ENCODE measurements around the gene MYL6.
"Not testable (repeated sequence)": the region's sequence is repeated elsewhere in the genome, so short reads cannot be mapped to it uniquely, and the experiment has no call there.

MYL6 gene

DNA sequence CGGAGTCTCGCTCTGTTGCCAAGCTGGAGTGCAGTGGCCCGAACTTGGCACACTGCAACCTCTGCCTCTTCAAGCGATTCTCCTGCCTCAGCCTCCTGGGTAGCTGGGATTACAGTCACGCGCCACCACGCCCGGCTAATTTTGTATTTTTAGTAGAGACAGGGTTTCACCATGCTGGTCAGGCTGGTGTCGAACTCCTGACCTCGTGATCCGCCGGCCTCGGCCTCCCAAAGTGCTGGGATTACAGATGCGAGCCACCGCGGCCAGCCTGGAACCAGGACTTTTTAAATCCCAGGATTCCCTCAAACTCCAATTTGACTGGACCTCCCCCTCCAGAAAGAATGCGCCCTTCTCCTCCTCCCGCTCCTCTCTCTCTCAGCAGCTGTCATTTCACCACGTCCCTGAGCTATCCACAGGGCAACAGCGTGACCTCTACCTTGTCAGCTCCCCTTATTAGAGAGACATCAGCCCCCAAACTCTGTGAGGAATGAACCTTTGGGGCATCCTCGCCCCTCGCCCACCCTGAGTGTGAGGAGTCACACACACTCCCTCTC, 28.1 kb upstream of the MYL6 start:
- FAIRE-seq: no peak

DNA sequence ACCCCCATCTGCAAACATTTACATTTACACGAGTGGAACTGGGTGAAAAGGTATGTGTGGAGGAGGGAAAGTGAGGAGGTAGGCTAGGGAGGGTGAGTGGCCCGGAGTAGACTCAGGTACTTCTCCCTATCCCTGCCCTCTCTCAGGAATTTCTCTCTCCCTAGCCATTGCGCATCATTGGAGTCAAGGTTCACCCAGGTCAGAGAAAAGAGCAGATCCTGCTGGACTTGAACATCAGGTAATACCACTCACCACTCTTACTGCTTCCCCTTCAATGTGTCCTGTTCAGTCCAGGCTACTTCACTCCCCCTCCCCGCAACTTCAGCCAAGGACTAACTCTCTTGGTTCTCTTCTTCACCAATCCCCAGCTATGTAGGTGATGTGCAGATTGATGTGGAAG, 27.3 kb upstream of the MYL6 start:
- no peak for FAIRE-seq

DNA sequence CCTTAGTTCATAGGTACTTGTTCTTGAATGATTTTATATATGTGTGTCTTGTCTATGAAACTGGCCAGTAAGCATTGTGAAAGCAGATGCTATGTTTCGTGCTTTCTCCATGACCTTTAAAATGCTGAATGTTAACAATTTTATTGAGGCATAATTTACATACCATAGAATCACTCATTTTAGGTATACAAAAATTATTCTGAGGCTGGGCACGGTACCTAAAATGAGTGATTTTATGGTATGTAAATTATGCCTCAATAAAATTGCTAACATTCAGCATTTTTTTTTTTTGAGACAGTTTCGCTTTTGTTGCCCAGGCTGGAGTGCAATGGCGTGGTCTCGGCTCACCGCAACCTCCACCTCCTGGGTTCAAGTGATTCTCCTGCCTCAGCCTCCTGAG, 23.3 kb upstream of the MYL6 start:
- no peak for FAIRE-seq

DNA sequence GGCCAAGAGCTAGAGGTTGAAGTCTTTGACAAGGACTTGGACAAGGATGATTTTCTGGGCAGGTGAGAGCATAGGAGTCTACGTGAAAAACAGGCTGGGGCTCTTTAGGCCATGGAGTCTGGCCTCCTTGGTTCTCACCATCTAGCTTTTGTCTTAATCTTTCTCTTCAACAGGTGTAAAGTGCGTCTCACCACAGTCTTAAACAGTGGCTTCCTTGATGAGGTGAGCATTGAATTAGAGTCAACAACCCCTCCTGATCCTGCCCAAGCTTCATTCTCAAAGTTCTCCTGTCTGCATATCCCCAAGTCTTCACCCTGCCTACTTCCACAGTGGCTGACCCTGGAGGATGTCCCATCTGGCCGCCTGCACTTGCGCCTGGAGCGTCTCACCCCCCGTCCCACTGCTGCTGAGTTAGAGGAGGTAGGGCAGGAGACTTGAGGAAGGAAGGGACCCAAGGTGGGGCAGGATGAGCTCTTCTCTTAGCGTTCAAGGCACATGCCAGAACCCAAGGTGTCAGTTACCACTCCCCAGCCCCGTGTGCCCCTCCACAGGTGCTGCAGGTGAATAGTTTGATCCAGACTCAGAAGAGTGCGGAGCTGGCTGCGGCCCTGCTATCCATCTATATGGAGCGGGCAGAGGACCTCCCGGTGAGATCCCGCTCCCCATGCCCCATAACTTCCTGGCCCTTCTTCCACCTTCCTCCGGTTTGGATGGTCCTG, 20.1 kb upstream of the MYL6 start:
- FAIRE-seq: no peak

DNA sequence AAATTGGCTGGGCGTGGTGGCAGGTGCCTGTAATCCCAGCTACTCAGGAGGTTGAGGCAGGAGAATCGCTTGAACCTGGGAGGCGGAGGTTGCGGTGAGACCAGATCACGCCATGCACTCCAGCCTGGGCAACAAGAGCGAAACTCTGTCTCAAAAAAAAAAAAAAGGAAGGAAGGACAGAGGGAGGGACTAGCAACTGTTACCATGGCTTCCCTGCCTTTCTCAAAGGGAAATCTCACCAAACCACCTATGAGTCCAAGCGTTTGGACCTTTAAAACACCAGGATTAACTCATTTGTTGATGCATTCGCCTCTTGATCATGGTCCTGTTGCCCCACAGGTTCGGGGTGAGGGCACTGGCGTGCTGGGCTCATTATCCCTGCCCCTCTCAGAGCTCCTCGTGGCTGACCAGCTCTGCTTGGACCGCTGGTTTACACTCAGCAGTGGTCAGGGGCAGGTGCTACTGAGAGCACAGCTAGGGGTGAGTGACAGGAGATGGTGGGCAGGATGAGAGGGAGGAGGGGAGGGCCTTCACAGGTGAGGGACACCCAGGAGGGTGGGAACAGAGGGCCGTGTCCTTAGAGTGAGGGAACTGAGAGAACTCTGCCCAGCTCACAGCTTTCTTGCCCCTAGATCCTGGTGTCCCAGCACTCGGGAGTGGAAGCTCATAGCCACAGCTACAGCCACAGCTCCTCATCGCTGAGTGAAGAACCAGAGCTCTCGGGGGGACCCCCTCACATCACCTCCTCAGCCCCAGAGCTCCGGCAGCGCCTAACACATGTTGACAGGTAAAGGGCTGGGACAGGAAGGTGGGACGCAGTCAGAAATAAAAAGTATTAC, 16.0 kb upstream of the MYL6 start:
- no peak for FAIRE-seq

DNA sequence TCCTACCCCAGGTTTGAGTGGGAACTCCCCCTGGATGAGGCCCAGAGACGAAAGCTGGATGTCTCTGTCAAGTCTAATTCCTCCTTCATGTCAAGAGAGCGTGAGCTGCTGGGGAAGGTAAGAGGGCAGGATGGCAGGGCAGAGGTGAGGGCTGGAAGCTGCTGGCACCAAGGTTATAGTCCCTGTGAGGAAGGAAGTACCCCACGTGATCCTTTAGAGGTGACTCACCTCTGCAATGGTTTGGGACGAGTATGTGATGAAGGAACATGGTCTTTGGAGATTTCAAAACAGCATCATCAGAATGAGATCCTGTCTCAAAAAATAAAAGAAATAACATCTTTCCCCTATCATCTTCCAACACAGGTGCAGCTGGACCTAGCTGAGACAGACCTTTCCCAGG, 14.9 kb upstream of the MYL6 start:
- no peak for FAIRE-seq

DNA sequence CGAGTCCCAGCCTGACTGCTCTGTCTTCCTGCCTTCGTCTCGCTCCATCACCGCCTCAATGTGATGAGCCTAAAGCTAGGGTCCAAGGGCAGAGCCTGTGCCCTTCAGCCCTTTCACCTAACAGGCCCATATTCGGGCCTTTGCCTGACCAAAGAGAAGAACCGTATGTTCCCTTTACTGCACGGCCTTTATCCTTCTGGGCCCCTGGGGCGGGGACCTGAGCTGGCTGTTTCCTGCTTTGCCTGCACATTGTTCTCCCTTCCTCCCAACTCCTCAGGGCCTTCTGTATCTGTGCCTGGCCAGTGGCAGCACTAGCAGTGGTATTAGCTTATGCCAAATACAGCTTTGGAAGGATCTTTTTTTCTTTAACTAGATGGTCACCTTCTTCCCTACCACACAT, 14.3 kb upstream of the MYL6 start:
- FAIRE-seq: no peak

DNA sequence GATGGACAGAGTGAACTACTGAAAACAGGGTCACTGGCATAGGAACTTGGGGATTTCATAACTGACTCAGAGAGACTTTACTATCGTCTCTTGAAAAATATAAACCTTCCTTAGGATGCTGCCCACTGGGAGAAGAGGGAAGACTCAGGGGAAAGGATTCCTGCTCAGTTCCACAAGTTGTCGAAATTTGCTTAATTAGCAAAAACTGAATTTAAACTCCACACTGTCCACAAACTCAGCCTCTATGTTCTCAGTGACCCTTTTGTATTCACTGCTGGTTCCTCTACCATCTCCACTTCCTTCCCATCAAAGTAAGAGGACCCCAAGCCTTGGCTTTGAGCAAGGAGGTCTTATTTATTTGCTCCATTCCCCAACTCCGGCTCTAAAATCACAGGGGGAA, 12.9 kb upstream of the MYL6 start:
- FAIRE-seq: no peak

DNA sequence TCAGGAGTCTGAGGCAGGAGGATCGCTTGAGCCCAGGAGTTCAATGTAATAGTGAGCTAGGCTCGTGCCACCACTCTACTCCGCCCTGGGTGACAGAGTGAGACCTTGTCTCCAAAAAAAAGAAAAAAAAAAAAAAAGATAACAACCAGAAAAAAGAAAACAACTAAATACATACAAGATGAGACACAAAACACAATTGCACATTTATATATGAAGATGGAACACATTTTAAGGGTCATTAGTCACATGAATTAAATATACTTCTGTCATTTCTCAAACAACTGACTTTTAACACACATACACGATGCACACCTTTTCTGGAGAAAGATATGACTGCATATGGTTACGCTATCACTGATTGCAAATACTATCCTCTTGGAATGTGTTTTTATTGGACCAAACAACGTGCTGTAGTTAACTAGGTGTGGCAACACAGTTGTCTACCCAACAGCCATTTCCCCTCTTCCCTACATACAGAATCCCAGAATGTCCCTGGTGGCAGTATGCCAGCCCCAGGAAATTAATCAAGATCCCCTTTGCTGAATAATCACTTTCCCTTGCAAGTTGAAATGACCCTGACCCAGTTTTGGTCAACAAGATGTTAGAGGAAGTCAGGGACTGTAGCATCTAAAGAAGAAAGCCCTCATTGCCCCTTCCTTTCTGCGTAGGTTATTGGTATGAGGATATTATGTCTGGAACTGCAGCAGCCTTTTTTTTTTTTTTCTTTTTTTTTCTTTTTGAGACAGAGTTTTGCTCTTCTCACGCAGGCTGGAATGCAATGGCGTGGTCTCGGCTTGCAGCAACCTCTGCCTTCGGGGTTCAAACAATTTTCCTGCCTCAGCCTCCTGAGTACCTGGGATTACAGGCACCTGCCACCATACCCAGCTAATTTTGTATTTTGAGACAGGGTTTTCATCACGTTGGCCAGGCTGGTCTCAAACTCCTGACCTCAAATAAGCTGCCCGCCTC, 11.4 kb upstream of the MYL6 start:
- no peak for FAIRE-seq

DNA sequence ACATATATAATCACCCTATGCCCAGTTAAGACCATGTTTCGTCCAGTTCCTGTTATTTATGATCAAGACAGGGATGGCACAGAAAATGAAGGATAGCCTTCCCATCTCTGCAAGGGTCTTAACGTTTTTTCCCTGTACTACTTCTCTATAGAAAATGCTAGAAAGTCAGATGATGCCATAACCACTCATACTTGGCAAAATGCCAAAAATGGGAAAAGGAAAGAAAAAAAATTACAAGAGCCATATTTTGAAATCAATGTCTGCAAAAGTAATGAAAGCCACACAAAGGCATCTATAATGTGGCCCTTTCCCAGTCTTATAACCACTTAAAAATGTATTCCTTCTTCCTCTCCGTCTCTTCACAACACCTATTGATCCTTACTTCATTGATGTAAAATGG, 7.6 kb upstream of the MYL6 start:
- peak; percentile 13 for FAIRE-seq

DNA sequence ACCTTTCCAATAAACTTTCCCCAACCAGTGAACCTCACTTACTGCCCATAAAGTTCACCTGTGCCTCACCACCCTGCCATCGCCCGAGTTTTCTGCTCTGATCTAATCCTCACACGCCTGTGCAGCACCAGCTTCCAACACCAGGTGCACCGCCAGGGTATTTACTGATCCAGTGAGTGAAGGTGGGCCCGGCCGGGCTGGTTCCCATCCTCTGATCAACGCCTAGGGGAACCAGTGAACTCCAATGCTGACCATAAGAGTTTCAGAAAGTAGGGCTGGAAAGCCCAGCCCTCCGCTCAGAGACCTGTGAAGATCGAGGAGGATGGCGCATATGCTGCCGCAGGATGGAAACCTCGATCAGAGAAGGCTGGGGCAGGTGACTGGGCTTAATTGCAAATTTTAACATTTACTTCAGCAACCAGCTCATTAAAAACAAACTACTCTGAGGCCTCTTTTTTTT, 6.5 kb upstream of the MYL6 start:
- no peak for FAIRE-seq

DNA sequence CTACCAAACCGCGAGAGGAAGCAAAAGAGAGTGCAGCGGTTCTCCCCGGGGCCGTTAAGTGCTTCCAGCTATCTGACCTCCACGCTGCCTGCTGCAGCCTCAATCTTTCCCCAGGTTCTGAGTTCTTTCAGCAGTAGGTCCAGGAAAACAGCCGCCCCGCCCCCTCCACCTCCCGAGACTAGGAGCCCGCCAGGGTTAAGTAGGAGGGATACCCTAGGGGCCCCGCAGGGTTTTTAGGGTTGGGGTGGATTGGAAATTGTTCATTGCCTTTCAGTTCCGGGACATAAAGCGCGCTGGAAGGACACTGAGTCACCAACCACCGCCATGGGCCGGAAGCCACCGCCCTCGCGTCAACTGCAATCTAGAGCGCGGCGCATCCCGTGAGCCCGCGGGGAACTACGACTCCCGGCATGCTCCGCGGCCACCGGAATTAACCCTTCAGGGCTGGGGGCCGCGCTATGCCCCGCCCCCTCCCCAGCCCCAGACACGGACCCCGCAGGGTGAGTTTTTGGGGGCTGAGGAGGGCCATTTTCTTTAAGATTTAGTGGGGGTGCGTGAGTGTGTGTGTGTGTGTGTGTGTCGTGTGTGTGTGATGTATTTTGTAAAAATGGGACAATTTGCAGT, 5.9 kb upstream of the MYL6 start, which contains the start of gene MYL6B:
Gene MYL6B (plus strand): TSS at position 456 of the 624 bp plus-strand sequence. CDS start 1,332 bp downstream, outside the sequence.
- FAIRE-seq: no peak

DNA sequence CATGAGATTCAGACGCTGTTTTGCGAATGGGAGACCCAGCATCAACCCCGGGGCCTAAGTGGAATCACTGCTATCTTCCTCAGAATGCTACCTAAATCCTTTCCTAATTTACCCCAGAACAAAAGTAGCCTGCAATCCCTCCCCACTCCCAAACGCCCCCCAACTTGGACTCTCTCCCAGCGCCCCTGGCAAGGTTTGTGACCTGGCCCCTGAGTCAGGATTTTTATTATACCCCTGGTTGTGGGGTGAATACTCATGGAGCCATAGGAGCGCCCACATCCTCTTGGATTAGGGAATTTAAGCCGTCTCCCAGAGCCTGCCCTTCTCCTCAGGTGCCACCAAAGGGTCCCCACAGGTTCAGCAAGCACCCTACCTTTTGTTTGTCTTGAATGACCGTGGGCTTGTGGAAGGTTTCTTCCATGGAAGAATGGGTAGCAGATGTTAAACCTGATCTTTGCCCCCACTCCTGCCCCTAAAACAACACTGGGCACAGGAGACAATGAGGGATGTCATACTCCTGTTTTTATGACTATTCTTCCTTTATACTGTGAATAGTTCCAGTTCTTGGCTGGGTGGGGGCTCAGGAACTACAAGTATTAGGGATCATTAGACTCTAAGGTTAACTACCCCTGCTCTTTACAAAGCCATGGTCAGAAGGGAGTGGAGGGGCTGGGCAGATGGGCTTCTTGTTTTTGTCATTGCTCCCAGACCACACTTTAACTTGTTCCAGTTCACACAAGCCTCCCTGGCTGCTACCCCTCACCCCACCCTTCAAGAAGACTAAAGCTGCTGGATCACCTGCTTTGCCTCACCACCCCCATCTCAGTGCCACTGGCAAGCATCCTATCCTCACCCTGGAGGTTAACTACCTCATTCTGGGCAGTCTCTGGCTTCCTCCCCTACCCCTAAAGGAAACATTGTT, 5.1 kb upstream of the MYL6 start:
- FAIRE-seq: no peak

DNA sequence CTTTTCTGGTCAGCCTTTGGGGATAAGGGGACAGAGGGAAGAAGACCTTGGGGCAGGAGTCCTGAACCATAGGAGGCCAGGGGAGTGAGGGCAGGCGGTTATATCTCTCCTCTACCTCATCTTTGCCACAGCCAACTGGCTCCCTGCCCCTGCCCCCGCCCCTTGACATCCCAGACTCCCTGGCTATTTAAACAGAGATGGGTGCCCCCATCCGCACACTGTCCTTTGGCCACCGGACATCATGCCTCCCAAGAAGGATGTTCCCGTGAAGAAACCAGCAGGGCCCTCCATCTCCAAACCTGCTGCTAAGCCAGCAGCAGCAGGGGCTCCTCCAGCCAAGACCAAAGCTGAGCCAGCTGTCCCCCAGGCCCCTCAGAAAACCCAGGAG, 4.5 kb upstream of the MYL6 start:
- FAIRE-seq: no peak

DNA sequence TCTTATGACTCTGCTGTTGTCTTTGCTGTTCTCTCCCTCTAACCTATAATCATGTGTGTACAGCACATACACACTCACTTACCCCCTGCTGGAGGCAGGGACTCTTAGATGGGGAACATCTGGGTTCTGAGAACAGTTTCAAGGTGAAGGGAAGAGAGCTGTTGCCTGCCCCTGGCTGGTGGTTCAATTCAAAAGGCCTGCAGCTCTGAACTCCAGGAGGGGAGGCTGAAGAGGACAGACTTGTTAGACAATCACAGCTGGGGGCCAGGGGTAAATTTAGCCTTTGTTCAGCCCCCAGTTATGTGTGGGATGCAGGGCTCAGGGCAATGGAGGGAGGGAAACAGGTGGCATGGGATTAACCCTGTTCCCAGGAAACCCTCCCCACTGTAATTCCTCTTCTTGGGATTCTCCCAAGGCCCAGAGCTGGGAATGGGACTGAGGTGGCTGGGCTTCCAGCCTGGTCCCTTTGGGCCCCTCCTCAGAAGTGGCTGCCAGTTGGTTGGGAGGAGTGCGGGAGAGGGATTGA, 3.9 kb upstream of the MYL6 start:
- FAIRE-seq: no peak

DNA sequence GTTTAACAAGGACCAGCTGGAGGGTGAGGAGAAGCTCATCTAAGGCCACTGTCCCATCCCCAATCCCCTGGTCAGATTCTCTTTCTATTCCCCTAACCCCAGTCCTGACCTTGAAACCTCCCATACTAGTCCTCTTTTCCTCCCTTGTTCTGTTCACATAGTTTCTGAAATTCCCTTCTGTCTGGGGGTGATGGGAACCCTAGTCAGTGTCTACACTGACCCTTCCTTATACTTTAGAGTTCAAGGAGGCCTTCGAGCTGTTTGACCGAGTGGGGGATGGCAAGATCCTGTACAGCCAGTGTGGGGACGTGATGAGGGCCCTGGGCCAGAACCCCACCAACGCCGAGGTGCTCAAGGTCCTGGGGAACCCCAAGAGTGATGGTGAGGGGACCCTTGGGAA, 3.3 kb upstream of the MYL6 start:
- no peak for FAIRE-seq

DNA sequence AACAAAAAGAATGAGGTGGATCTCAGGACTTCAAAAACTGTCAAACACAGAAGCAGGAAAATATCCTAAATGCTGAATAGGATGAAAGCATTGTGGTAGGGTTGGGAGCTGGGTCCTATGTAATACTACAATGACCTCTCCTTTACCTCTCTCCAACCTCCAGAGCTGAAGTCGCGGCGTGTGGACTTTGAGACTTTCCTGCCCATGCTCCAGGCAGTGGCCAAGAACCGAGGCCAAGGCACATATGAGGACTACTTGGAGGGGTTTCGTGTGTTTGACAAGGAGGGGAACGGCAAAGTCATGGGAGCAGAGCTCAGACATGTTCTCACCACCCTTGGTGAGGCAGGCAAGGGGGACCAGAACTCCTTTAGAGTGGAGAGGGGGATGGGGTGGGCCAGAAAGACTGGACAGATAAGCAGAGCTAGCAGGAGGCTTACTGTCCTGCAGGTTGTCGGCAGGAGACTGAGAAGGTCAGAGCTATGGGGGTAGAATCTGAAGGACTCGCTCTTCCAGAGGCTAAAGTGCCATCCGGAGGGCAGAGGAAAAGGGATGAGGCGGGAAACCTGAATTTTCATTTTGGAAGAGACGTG, 2.8 kb upstream of the MYL6 start:
- FAIRE-seq: no peak

DNA sequence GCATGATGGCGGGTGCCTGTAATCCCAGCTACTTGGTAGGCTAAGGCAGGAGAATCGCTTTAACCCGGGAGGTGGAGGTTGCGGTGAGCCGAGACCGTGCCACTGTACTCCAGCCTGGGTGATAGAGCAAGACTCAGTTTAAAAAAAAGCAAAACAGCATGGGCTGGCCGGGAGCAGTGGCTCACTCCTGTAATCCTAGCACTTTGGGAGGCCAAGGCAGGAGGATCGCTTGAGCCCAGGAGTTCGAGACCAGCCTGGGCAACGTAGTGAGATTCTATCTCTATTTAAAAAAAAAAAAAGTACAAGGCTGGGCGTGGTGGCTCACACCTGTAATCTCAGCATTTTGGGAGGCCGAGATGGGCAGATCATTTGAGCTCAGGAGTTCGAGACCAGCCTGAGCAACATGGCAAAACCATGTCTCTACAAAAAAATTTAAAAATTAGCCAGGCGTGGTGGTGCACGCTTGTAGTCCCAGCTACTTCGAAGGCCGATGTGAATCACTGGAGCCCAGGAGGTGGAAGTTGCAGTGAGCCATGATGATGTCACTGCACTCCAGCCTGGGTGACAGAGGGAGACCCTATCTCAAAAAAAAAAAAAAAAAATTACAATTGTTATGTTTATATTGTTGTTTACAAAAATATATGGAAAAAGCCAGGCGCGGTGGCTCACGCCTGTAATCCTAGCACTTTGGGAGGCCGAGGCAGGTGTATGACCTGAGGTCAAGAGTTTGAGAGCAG, 1.5 kb upstream of the MYL6 start:
- FAIRE-seq: not testable (repeated sequence)

DNA sequence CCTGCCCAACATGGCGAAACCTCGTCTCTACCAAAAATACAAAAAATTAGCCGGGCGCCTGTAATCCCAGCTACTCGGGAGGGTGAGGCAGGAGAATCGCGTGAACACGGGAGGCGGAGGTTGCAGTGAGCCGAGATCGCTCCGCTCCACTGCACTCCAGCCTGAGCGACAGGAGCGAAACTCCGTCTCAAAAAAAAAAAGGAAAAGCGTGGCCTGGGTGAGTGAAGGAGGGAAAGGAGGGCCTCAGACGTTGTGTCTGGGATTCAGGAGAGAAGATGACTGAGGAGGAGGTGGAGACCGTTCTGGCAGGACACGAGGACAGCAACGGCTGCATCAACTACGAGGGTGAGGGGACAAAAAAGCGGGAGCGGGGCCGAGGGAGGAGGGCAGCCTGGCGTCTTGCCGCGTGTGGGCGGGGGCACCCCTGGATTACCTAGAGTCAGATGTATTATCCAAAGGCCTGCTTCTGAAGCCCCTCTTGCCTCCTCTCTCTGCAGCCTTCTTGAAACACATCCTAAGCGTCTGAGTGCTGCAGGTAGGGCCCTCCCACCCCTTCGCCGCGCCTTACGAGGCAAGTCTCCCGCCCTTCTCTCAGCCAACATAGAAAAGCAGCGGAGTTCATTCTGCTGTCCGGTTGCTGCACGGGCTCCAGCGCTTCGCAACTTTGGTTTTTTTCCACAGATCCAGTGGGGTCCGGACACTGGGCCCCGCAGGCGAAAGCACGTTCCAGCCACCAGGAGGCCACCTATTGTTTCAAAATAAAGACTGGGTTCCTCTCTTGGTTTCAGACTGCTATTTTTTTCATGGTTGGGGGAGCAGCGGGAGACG, 744 bp upstream of the MYL6 start:
- FAIRE-seq: no peak
